ENCODE results near the gene ELAVL2. TPM values are rescaled to one million over a fixed set of nuclear protein-coding genes. Genes with fewer than 3 reads are reported as not detected.

The ELAVL2 gene
- total RNA-seq, 1 experiment from 2014 or later = not detected

GRCh38 chr9:23736293-23736692, 89.7 kb downstream of the ELAVL2 start:
- ChIA-PET CTCF (no interaction called here), POLR2A (ENCODE audit: low non-redundant PET) (no interaction called here)
- Histone ChIP-seq H3K9me3 (ENCODE audit: low read depth, low read length, poor library complexity, severe bottlenecking) (no peaks in the 10 kb centered on the region), H3K4me3 (ENCODE audit: low read depth, low read length, poor library complexity, severe bottlenecking) (no peak overlapping the region), H3K27me3 (replicated peaks; ENCODE audit: insufficient read depth, low read depth, low read length, poor library complexity) (no peaks in the 10 kb centered on the region), H3K36me3 (ENCODE audit: insufficient read depth, low read length, poor library complexity, severe bottlenecking) (no peaks in the 10 kb centered on the region), H3K4me1 (ENCODE audit: insufficient read depth, low read length, poor library complexity, severe bottlenecking) (no peaks in the 10 kb centered on the region), H3K27ac (ENCODE audit: low read depth, low read length, poor library complexity, severe bottlenecking) (no peak overlapping the region)
- no peak for TF ChIP-seq CTCF (conservative IDR thresholded peaks at IDR 0.05; ENCODE audit: low read depth, low read length)
- no peak for TF ChIP-seq EZH2 (IDR thresholded peaks at IDR 0.05; ENCODE audit: borderline replicate concordance, low read depth, low read length, poor library complexity, severe bottlenecking)
- intact Hi-C loops (cut with micrococcal nuclease; ENCODE audit: unreplicated experiment) = no loop called here
- no peak for DNase-seq (ENCODE audit: low spot score)
- BruUV-seq (replicated peaks) = no TSS peak

DNA sequence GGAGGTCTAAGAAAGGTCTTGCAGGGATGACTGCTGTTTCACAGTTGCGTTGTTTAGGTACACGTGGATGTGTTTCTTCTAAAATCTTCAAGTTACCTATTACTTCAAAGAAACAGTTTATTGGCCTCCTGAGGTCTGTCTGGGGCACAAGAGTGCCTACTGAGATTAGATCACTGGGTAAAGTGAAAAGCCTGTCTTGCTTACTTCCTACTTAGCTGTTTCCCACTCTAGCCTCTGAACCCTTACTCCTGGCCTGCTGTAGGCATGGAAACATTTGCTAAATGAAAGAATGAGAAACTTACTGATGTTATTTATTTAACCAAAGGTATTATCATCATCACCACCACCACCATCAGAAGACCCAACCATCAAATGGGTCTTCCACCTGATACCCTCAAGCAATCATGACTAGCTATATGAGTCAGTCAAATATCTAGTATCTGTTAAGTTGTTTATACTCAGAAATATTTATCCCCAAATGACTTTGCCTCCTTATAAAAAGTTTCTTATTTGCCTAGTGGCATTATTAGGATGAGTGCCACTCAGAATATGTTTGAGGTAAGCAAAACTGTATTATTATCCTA, 92.5 kb downstream of the ELAVL2 start:
- no peak for DNase-seq (ENCODE audit: low spot score)
- no peak overlapping the region for H3K27ac ChIP-seq (ENCODE audit: low read depth, low read length, poor library complexity, severe bottlenecking)
- no peak overlapping the region for H3K4me3 ChIP-seq (ENCODE audit: low read depth, low read length, poor library complexity, severe bottlenecking)
- CTCF ChIA-PET = no interaction called here
- BruUV-seq (replicated peaks) = no TSS peak
- TF ChIP-seq CTCF (conservative IDR thresholded peaks at IDR 0.05; ENCODE audit: low read depth, low read length) (no peak), EZH2 (IDR thresholded peaks at IDR 0.05; ENCODE audit: borderline replicate concordance, low read depth, low read length, poor library complexity, severe bottlenecking) (no peak)
- no peaks in the 10 kb centered on the region for H3K4me1 ChIP-seq (ENCODE audit: insufficient read depth, low read length, poor library complexity, severe bottlenecking)
- POLR2A ChIA-PET (ENCODE audit: low non-redundant PET) = no interaction called here
- no peaks in the 10 kb centered on the region for H3K27me3 ChIP-seq (replicated peaks; ENCODE audit: insufficient read depth, low read depth, low read length, poor library complexity)
- H3K36me3 ChIP-seq (ENCODE audit: insufficient read depth, low read length, poor library complexity, severe bottlenecking) = no peaks in the 10 kb centered on the region
- intact Hi-C loops (cut with micrococcal nuclease; ENCODE audit: unreplicated experiment) = no loop called here
- H3K9me3 ChIP-seq (ENCODE audit: low read depth, low read length, poor library complexity, severe bottlenecking) = no peaks in the 10 kb centered on the region

GRCh38 chr9:23731353-23731752, 94.7 kb downstream of the ELAVL2 start:
- ChIA-PET POLR2A (ENCODE audit: low non-redundant PET) (no interaction called here), CTCF (no interaction called here)
- Histone ChIP-seq H3K9me3 (ENCODE audit: low read depth, low read length, poor library complexity, severe bottlenecking) (no peaks in the 10 kb centered on the region), H3K27ac (ENCODE audit: low read depth, low read length, poor library complexity, severe bottlenecking) (no peak overlapping the region), H3K4me1 (ENCODE audit: insufficient read depth, low read length, poor library complexity, severe bottlenecking) (no peaks in the 10 kb centered on the region), H3K27me3 (replicated peaks; ENCODE audit: insufficient read depth, low read depth, low read length, poor library complexity) (no peaks in the 10 kb centered on the region), H3K4me3 (ENCODE audit: low read depth, low read length, poor library complexity, severe bottlenecking) (no peak overlapping the region), H3K36me3 (ENCODE audit: insufficient read depth, low read length, poor library complexity, severe bottlenecking) (no peaks in the 10 kb centered on the region)
- no TSS peak for BruUV-seq (replicated peaks)
- TF ChIP-seq EZH2 (IDR thresholded peaks at IDR 0.05; ENCODE audit: borderline replicate concordance, low read depth, low read length, poor library complexity, severe bottlenecking) (no peak), CTCF (conservative IDR thresholded peaks at IDR 0.05; ENCODE audit: low read depth, low read length) (no peak)
- no peak for DNase-seq (ENCODE audit: low spot score)
- intact Hi-C loops (cut with micrococcal nuclease; ENCODE audit: unreplicated experiment) = no loop called here
